NCI-H748 treated with DMSO at 0.1 percent for 48 hours (cell line): Measurements from ENCODE around the gene RARB.

Experiments used
- DNase-seq: peaks from one replicate; lab custom pipeline; 2025; lab: John Stamatoyannopoulos, UW

RARB gene

GRCh38 chr3:25472731-25473130 is 44.7 kb downstream of the RARB start:
- DNase-seq, result no peak

DNA sequence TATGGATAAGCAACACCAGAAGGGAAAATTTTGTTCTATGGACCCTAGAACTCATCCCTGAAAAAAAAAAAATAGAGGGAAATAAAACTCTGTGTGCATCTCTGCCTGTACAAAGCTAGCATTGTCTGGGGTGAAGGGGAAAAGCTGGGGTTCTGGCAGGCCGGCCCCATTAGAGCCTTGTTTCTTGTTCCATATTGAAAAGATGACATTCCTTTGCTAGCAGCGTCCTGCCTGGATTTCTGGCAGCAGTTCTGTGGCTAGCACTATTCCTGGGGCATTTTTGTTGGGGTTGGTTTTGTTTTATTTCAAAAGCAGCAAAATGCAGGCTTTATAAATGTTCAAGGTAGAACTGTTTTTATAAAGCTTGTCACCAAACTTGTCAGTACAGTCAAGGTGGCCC is 45.2 kb downstream of the RARB start:
- no peak for DNase-seq

- no peak for DNase-seq
Observed at GRCh38 chr3:25474052-25474451, 46.0 kb downstream of the RARB start.

GRCh38 chr3:25476639-25477038 is 48.6 kb downstream of the RARB start:
- DNase-seq, result no peak

DNA sequence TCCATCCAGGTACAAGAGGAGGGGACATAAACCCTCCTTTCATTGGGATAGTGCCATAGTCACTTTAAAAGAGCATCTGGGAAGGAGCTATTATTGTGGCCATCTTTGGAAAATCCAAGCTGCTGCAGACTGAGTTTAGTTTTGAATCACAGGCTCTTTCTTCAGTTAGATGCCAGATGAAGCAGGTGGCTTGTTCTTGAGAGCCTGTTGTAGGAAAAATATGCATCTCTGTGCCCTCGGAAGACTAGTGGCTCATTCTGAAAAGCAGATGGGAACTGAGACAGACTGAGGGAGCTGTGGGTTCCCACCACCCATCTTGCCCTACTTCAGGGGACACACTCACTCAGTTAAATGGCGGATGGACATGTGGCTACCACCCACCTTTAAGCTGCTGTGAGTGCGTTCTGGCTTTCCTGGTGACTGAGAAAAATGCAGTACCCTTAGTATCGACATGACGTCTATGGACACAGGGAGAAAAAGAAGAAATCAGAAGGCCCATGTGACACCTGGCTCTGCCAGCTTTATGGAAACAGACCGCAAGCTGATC is 50.2 kb downstream of the RARB start:
- no peak for DNase-seq

GRCh38 chr3:25478964-25479726 is 51.1 kb downstream of the RARB start:
- no peak for DNase-seq

GRCh38 chr3:25479727-25480010 is 51.6 kb downstream of the RARB start:
- no peak for DNase-seq

DNA sequence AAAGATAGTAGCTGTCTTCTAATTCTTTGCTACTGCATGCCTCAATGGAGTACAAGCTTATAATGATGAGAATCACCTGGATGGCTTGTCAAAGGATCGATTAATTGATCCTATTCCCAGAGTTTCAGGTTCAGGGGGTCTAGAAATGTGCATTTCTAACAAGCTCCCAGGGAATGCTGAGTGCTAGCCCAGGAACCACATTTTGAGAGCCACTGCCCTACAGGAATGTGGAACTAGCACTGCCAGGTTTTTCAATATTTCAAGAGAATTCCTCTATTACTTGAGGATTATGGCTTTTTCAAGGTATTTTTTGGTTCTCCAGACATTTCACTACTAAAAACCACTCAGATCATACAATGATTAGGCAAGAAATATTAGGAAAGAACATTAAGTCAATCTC is 52.7 kb downstream of the RARB start:
- DNase-seq, result no peak

DNA sequence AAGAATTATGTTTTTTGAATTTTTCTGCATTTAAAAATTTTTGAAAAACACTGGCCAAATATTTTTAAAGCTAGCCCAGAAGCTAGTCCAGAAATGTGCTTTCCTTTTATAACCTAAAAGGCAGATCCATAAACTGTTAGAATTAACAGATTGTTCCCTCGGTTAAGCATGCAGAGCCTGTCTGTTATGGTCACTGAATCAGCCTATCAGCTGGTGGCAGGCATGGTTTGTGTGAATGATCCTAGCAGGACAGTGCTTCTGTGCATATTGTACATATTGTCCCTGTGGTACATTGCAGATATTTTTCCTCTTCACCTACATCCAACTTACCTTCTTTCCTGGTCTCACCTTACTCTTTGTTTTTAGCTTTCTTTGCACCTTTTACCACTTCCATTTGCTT is 53.3 kb downstream of the RARB start:
- no peak for DNase-seq

DNA sequence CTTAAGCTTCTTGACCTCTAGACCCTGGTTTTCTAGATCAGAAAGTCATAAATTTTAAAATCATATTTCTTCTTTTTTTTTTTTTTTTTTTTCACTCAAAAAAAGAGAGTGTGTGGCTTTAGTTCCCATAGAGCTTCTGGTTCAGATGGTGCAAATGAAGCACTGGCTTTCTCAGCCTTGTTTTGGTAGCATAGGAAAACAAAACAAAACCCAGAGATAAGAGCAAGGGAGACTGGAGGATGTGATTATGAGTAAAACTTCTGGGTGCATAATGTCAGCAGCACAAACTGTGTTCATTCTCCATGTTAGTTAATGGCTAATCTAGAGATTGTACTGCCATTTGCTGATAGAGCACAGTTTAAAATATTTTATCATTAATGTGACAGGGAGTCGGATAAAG is 55.4 kb downstream of the RARB start:
- no peak for DNase-seq

DNA sequence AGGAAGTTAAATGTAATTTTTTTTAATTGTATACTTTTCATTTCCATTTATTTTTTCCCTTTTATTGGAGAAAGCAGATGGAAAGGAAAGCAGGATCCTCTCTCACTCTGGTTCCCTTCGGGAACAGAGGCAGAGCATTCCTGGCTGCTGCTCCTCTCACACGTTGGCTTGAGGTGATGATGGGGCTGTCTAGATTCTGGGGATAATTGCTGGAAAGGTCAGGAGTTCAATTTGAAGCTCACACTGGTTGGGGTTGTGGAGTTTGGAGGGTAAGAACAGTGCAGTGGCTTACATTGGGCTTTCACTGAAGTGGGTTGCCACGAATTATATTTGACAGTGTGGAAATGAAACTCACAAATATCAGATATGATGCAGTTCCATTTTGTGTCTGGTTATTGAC is 57.6 kb downstream of the RARB start:
- no peak for DNase-seq

GRCh38 chr3:25486932-25487331 is 58.9 kb downstream of the RARB start:
- DNase-seq, result no peak

DNA sequence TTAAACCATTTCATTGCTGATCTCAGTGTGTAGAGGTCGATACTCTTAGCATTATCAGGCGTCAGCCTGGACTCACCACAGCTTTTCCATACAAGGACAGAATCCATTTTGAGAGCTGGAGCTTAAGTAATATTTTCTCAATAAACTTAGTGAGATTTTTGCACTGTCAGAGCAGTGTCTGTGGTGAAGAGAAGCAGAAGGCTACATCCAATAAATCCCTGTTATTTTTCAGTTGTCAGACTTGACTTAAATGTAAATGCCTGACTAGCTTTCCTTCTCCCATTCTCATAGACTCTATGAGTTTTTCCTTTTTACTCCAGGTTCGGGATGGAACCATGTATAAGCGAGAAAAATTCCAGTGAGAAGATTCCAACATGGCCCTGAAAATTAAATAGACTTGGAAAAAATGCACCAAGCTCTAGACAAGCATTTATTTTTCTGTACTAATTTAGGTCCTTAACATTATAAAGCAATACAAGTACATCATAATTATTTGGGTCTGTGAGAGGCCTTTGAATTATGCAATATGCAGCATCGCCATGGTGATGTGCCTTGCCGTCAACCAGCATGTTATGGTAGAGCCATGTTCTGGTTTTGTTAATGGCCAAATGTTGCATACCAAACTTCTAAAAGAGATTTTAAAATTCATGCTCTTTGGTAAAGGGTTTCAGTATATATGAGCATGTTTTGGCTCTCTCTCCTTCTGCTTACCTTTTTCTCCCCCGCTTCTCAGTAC is 62.0 kb downstream of the RARB start:
- no peak for DNase-seq

- DNase-seq, result no peak
Observed at GRCh38 chr3:25493246-25493645, 65.2 kb downstream of the RARB start.

DNA sequence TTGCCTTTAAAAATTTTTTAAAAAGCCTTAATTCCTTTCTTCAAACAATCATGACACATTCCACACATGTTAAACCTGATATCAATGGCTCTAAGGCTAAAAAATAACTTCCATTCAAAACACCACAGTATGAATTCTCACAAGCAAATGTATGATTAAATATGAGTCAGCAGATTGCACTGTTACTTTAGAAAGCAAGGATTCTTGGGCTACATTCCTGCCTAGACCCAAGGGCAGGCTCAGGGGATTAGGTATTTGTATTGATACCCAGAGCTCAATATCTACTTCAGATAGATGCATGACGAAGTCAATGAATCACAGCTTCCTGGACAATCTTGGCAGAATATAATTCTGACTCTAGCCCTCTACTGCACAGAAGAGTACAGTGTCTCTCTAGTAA is 65.7 kb downstream of the RARB start:
- DNase-seq, result no peak

DNA sequence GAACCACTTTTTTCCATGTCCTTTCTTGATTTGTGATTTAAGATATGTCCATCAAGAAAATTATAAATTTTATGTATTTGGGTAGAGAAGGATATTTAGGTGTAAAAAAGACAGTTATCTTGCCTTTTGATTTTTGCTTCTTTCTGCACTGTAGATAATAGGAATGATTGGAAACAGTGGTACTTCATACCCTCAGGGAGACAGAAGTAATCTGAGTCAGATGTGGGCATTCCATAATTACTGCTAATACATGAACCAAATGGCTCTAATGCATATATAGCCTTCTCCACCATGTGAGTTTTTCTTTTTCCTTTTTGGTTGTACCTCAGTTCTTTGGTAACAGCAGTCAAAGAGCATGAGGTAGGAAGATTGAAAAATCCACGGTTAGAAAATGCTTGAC is 67.2 kb downstream of the RARB start:
- no peak for DNase-seq

DNA sequence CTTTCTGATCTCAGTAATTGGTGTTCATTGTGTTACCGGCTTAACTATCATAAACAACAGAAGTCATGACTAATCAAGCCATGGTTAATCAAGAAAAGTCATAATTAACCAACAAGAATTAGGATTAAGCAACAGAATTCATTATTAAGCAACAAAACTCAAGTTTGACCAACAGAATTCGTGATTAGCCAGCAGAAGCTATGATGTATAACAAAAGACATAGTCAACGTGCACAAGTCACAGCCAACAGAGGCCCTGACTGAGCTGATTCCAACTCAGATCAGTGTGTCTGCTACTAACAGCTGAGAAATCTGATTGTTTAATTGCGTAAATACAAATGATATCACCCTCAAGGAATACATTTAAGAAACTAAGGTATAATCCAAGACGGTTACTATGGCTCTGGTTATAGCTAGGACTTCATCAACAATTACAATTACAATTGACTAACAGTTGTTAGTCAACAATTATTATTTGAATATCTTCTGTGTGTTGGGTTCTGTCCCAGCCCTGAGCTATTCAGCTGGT is 67.7 kb downstream of the RARB start:
- DNase-seq, result no peak

DNA sequence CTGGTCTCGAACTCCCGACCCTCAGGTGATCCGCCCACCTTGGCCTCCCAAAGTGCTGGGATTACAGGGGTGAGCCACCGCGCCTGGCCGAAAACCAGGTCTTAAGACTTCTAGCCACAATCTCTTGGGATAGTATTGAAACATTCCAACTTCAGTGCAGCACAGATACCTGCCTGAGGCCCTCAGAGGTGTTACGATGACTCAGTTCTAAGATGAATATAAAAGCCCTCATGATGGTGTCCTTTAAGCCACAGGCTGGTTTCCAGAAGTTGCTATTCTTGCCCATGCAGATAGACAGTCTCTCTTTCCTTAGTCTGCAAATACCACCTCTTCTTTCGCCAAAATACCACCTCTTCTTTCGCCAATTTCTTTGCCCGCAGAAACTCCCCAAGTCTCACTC is 69.0 kb downstream of the RARB start:
- no peak for DNase-seq

DNA sequence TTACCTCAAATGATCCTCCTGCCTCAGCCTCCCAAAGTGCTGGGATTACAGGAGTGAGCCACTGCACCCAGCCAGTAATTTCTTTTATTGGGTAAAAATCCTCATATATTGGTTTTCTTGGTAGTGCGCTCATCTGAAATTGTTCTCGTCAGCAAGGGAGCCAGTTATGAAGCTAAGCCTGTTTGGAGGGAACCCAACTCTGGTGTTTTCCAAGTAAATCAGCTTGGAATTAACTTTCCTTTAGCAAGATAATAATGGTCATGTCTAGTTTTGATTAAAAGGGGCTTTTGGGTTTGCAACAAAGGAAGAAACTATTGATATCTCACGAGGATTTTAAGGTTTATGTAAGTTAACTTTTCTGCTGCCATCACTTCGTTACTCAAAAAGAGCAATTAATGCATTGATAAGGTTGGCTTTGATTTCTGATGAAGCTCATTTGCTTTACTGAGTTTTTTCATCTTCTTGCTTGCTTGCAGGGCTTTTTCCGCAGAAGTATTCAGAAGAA is 72.7 kb downstream of the RARB start:
- no peak for DNase-seq

GRCh38 chr3:25502233-25502632 is 74.2 kb downstream of the RARB start:
- no peak for DNase-seq

- DNase-seq, result no peak
Observed at GRCh38 chr3:25503898-25504301, 75.8 kb downstream of the RARB start.

- DNase-seq, result no peak
Observed at GRCh38 chr3:25505581-25505980, 77.5 kb downstream of the RARB start.

DNA sequence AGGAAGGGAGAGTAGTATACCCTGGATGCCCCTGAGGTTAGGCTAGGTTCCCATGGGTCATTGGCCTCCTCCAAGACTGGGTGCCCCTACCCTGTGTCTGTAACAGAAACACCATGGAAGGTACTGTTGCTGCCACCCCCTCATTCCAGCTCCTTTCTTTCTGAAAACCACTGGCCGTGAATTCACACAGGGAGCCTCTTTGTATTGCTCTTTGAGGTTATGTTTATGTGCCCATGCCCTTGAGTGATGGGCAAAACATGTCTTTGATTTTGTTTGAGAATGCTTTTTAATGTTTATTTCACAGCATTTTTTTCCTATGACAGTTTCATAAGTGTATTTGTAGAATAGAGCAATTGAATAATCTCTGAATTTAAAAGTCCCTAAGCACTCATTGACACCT is 79.7 kb downstream of the RARB start:
- DNase-seq, result no peak
